Measurements from ENCODE around the gene UNC50. TPM values are rescaled to one million over a fixed set of nuclear protein-coding genes. Genes with fewer than 3 reads are reported as not detected.
"Not testable (repeated sequence)": the region's sequence is repeated elsewhere in the genome, so short reads cannot be mapped to it uniquely, and the experiment has no call there.

Gene UNC50
- total RNA-seq, 6 experiments from 2014 or later, result 38.3 to 43.2 (median 41.6) TPM

DNA sequence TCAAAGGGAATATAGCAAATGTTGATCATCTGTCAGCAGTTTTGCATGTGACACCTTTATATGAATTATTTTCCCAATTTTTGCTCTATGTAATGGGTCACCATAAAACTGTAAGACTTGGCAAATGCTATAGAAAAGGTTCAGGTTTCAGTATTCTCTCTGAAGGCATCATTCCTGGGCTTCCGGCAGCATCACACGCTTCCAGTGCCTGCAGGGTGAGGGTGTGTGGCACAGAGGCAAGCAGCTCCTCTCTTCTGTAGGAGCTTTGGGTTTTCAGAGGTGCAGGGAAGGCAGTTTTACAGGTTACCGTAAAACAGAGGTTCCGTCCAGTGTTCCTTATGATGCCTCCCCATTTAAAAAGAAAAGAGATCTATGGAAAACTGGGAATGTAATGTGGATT lies 18.9 kb upstream of the UNC50 start:
- H3K27me3 Mint-ChIP-seq (ENCODE audit: insufficient read depth), result no peaks in the 10 kb centered on the region
- H3K27ac Mint-ChIP-seq, result no peak overlapping the region

DNA sequence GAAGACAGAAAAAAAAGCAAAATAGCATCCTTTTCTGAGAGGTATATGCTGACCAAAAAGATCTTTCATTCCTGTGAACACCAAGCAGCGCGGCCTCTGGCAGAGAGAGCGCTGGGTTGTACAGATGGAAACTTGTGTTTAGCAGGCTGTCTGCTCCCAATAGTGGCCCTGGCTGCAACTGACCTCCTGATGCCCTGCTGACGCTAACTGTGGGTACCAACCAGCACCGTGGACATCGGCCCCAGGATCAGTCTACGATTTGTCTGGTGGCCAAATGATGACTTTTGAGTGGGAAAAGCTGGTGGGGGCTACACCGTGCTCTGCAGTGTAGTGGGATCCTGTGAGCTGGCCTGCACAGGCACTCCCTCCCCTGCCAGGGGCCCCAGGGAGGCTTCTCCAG lies 15.8 kb upstream of the UNC50 start:
- TF ChIP-seq, protein P1, sequence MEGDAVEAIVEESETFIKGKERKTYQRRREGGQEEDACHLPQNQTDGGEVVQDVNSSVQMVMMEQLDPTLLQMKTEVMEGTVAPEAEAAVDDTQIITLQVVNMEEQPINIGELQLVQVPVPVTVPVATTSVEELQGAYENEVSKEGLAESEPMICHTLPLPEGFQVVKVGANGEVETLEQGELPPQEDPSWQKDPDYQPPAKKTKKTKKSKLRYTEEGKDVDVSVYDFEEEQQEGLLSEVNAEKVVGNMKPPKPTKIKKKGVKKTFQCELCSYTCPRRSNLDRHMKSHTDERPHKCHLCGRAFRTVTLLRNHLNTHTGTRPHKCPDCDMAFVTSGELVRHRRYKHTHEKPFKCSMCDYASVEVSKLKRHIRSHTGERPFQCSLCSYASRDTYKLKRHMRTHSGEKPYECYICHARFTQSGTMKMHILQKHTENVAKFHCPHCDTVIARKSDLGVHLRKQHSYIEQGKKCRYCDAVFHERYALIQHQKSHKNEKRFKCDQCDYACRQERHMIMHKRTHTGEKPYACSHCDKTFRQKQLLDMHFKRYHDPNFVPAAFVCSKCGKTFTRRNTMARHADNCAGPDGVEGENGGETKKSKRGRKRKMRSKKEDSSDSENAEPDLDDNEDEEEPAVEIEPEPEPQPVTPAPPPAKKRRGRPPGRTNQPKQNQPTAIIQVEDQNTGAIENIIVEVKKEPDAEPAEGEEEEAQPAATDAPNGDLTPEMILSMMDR (IDR thresholded peaks at IDR 0.05), result no peak
- Mint-ChIP-seq H3K9me3 (0 out of 2 replicates have a peak, but pooled peaks cover 4% of the 10 kb centered on the region), H3K4me3 (no peak overlapping the region), H3K27me3 (ENCODE audit: insufficient read depth) (no peaks in the 10 kb centered on the region), H3K36me3 (ENCODE audit: low read depth) (peaks cover 27% of the 10 kb centered on the region), H3K4me1 (ENCODE audit: low read depth) (no peaks in the 10 kb centered on the region; the same call in 1 of the 2 replicates), H3K27ac (no peak overlapping the region)
- DNase-seq, result no peak

More for the DNA sequence above, 18.9 kb upstream of the UNC50 start:
- TF ChIP-seq, protein P1 (IDR thresholded peaks at IDR 0.05), result no peak
- H3K9me3 Mint-ChIP-seq, result 0 out of 2 replicates have a peak, but pooled peaks cover 4% of the 10 kb centered on the region
- DNase-seq, result no peak
- no peak overlapping the region for H3K4me3 Mint-ChIP-seq
- H3K36me3 Mint-ChIP-seq (ENCODE audit: low read depth), result peaks cover 10% of the 10 kb centered on the region
- no peaks in the 10 kb centered on the region; the same call in 1 of the 2 replicates for H3K4me1 Mint-ChIP-seq (ENCODE audit: low read depth)

DNA sequence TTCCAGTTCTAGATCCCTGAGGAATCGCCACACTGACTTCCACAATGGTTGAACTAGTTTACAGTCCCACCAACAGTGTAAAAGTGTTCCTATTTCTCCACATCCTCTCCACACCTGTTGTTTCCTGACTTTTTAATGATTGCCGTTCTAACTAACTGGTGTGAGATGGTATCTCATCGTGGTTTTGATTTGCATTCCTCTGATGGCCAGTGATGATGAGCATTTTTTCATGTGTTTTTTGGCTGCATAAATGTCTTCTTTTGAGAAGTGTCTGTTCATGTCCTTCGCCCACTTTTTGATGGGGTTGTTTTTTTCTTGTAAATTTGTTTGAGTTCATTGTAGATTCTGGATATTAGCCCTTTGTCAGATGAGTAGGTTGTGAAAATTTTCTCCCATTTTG lies 13.7 kb upstream of the UNC50 start:
- Mint-ChIP-seq H3K4me1 (ENCODE audit: low read depth) (peaks cover 11% of the 10 kb centered on the region), H3K36me3 (ENCODE audit: low read depth) (peaks cover 27% of the 10 kb centered on the region)
- H3K4me3 Mint-ChIP-seq; H3K9me3 Mint-ChIP-seq; DNase-seq; H3K27ac Mint-ChIP-seq; H3K27me3 Mint-ChIP-seq (ENCODE audit: insufficient read depth): not testable (repeated sequence)

DNA sequence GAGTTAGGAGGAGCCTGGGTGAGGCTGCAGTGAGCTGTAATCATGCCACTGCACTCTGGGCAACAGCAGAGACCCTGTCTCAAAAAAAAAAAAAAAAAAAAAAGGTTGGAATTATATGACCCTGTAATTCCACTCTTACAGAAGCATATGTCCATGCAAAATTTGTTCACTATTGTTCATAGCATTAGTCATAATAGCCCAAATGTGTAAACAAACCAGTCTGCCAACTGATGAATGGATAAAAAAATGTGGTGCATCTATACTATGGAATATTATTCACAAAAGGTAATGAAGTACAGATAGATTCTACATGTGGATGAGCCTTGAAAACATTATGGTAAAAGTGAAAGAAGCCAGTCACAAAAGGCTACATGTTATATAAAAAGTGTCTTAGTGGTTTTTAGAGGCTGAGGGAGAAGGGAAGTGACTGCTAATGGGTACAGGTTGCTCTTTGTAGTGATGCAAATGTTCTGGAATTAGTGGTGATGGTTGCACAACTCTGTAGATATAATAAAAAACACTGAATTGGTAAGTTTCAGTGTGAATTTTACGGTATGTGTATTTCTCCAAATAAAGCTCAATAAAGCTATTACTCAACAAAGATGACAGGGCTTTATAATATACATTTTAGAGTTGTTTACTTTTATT lies 9.5 kb upstream of the UNC50 start:
- TF ChIP-seq, protein P1 (IDR thresholded peaks at IDR 0.05), result no peak
- 0 out of 2 replicates have a peak, but pooled peaks cover 2% of the 10 kb centered on the region for H3K27me3 Mint-ChIP-seq (ENCODE audit: insufficient read depth)
- DNase-seq, result peak; percentile 34
- H3K4me3 Mint-ChIP-seq, result no peak overlapping the region; the same call in 1 of the 2 replicates
- H3K27ac Mint-ChIP-seq, result peak overlapping the region; percentile 13; the same call in 1 of the 2 replicates
- peaks cover 14% of the 10 kb centered on the region for H3K4me1 Mint-ChIP-seq (ENCODE audit: low read depth)
- H3K36me3 Mint-ChIP-seq (ENCODE audit: low read depth), result peaks cover 25% of the 10 kb centered on the region
- 0 out of 2 replicates have a peak, but pooled peaks cover 2% of the 10 kb centered on the region for H3K9me3 Mint-ChIP-seq

DNA sequence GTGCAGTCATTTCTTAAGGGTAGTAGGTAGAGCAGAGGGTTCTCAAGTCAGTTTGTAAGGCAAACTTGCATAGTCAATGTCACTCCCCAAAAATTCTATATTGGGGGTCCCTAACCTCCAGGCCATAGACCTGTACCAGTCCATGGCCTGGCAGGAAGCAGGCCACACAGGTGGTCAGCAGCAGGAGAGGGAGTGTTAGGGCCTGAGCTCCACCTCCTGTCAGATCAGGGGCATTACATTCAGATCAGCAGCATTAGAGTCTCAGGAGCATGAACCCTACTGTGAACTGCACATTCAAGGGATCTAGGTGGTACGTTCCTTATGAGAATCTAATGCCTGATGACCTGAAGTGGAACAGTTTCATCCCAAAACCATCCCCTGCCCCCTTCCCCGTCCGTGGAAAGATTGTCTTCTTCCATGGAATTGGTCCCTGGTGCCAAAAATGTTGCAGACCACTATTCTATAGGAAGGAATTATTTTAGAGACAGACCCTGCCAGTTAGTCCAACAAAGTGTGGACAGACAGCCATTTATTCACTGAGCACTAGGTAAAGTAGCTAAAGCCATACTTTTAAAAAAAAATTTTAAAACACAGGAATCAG lies 6.8 kb upstream of the UNC50 start:
- H3K4me3 Mint-ChIP-seq, result no peak overlapping the region
- H3K9me3 Mint-ChIP-seq, result no peaks in the 10 kb centered on the region
- no peak overlapping the region for H3K27ac Mint-ChIP-seq
- TF ChIP-seq, protein P1 (IDR thresholded peaks at IDR 0.05), result peak; percentile 80
- H3K27me3 Mint-ChIP-seq (ENCODE audit: insufficient read depth), result 0 out of 2 replicates have a peak, but pooled peaks cover 2% of the 10 kb centered on the region
- peaks cover 26% of the 10 kb centered on the region for H3K4me1 Mint-ChIP-seq (ENCODE audit: low read depth)
- H3K36me3 Mint-ChIP-seq (ENCODE audit: low read depth), result peaks cover 10% of the 10 kb centered on the region
- peak; percentile 32 for DNase-seq

DNA sequence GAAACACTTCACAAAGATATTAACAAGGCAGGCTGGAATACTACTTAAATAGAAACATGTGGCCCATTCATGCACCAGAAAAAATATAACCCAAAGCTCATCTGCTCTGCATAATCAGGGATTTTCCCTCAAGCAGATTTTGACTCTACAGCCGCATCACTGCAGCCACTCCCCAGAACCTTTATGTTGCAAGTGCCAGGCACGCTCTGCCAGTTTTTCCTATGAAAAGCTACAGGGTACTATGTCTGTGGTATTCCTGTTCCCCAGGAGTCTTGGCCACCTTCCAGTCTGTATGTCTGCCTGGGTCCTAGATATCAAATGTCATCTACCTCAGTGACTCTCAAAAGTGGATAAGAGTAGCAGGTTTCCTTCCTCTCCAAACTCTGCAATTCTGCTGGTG lies 3.8 kb upstream of the UNC50 start:
- peaks cover 33% of the 10 kb centered on the region for H3K4me1 Mint-ChIP-seq (ENCODE audit: low read depth)
- TF ChIP-seq, protein P1 (IDR thresholded peaks at IDR 0.05), result no peak
- no peaks in the 10 kb centered on the region for H3K9me3 Mint-ChIP-seq
- H3K4me3 Mint-ChIP-seq, result no peak overlapping the region
- 0 out of 2 replicates have a peak, but pooled peaks cover 2% of the 10 kb centered on the region for H3K27me3 Mint-ChIP-seq (ENCODE audit: insufficient read depth)
- H3K27ac Mint-ChIP-seq, result no peak overlapping the region
- H3K36me3 Mint-ChIP-seq (ENCODE audit: low read depth), result peaks cover 17% of the 10 kb centered on the region
- no peak for DNase-seq

Data from HFFc6 (cell line).